Stimulated activated memory B cell treated with anti-CD40 and anti-IgM and Interleukin-4, amounts not matched to agents 10 μg/mL and 1 μg/mL and 100 μg/mL, for 72 hours (primary cell): ENCODE results near the gene APBB2.

Experiments used
- ATAC-seq: fragments of 150-1000 bp; cut with Tn5 transposase; 2 replicates; pipeline ENCODE4 v1.10.0; 2021
- H3K27ac Mint-ChIP-seq: one replicate; pipeline ENCODE4 v1.8.0; 2022; ENCODE audit warnings: mild to moderate bottlenecking, mixed read lengths
- H3K27me3 Mint-ChIP-seq: one replicate; pipeline ENCODE4 v1.8.0; 2022; ENCODE audit warnings: mixed read lengths
- H3K36me3 Mint-ChIP-seq: one replicate; pipeline ENCODE4 v1.8.0; 2022; ENCODE audit warnings: mixed read lengths
- H3K4me1 Mint-ChIP-seq: one replicate; pipeline ENCODE4 v1.8.0; 2022; ENCODE audit warnings: mixed read lengths
- H3K4me3 Mint-ChIP-seq: one replicate; pipeline ENCODE4 v1.8.0; 2022; ENCODE audit warnings: mild to moderate bottlenecking, moderate library complexity, mixed read lengths
- H3K9me3 Mint-ChIP-seq: one replicate; pipeline ENCODE4 v1.8.0; 2022; ENCODE audit warnings: mixed read lengths

Gene APBB2

GRCh38 chr4:40953283-40954087 is 260.9 kb downstream of the APBB2 start:
- no peaks in the 10 kb centered on the region for H3K4me1 Mint-ChIP-seq
- H3K9me3 Mint-ChIP-seq = no peaks in the 10 kb centered on the region
- H3K4me3 Mint-ChIP-seq = no peak overlapping the region
- H3K27me3 Mint-ChIP-seq = no peaks in the 10 kb centered on the region
- no peak overlapping the region for H3K27ac Mint-ChIP-seq
- no peaks in the 10 kb centered on the region for H3K36me3 Mint-ChIP-seq
- peak; percentile 13 for ATAC-seq

GRCh38 chr4:40952672-40953071 is 261.7 kb downstream of the APBB2 start:
- Mint-ChIP-seq H3K4me3 (no peak overlapping the region), H3K27ac (no peak overlapping the region), H3K9me3 (no peaks in the 10 kb centered on the region), H3K36me3 (no peaks in the 10 kb centered on the region), H3K27me3 (no peaks in the 10 kb centered on the region), H3K4me1 (no peaks in the 10 kb centered on the region)
- ATAC-seq = no peak

- Mint-ChIP-seq H3K4me1 (no peaks in the 10 kb centered on the region), H3K27me3 (no peaks in the 10 kb centered on the region), H3K9me3 (no peaks in the 10 kb centered on the region), H3K27ac (no peak overlapping the region), H3K36me3 (no peaks in the 10 kb centered on the region), H3K4me3 (no peak overlapping the region)
- ATAC-seq = no peak
Observed at GRCh38 chr4:40952217-40952616, 262.1 kb downstream of the APBB2 start.

- no peak for ATAC-seq
- Mint-ChIP-seq H3K4me3 (no peak overlapping the region), H3K4me1 (no peaks in the 10 kb centered on the region), H3K27ac (no peak overlapping the region), H3K27me3 (no peaks in the 10 kb centered on the region), H3K36me3 (no peaks in the 10 kb centered on the region), H3K9me3 (no peaks in the 10 kb centered on the region)
Observed at GRCh38 chr4:40951026-40951425, 263.3 kb downstream of the APBB2 start.

- no peaks in the 10 kb centered on the region for H3K27me3 Mint-ChIP-seq
- no peak overlapping the region for H3K4me3 Mint-ChIP-seq
- no peaks in the 10 kb centered on the region for H3K36me3 Mint-ChIP-seq
- H3K27ac Mint-ChIP-seq = no peak overlapping the region
- no peak for ATAC-seq
- no peaks in the 10 kb centered on the region for H3K9me3 Mint-ChIP-seq
- no peaks in the 10 kb centered on the region for H3K4me1 Mint-ChIP-seq
Observed at GRCh38 chr4:40949358-40950100, 264.8 kb downstream of the APBB2 start.

GRCh38 chr4:40948014-40948413 is 266.3 kb downstream of the APBB2 start:
- no peak overlapping the region for H3K27ac Mint-ChIP-seq
- H3K27me3 Mint-ChIP-seq = peaks cover 6% of the 10 kb centered on the region
- ATAC-seq = no peak
- H3K4me3 Mint-ChIP-seq = no peak overlapping the region
- no peaks in the 10 kb centered on the region for H3K36me3 Mint-ChIP-seq
- no peaks in the 10 kb centered on the region for H3K4me1 Mint-ChIP-seq
- H3K9me3 Mint-ChIP-seq = no peaks in the 10 kb centered on the region

- peaks cover 18% of the 10 kb centered on the region for H3K27me3 Mint-ChIP-seq
Observed at GRCh38 chr4:40946652-40947051, 267.7 kb downstream of the APBB2 start.

GRCh38 chr4:40940756-40941155 is 273.6 kb downstream of the APBB2 start:
- no peaks in the 10 kb centered on the region for H3K4me1 Mint-ChIP-seq
- peaks cover 18% of the 10 kb centered on the region for H3K27me3 Mint-ChIP-seq
- no peaks in the 10 kb centered on the region for H3K36me3 Mint-ChIP-seq
- no peak overlapping the region for H3K4me3 Mint-ChIP-seq
- no peak for ATAC-seq
- no peaks in the 10 kb centered on the region for H3K9me3 Mint-ChIP-seq
- H3K27ac Mint-ChIP-seq = no peak overlapping the region

More at GRCh38 chr4:40946652-40947051, 267.7 kb downstream of the APBB2 start:
- no peaks in the 10 kb centered on the region for H3K36me3 Mint-ChIP-seq
- no peaks in the 10 kb centered on the region for H3K9me3 Mint-ChIP-seq
- H3K4me1 Mint-ChIP-seq = no peaks in the 10 kb centered on the region
- no peak overlapping the region for H3K27ac Mint-ChIP-seq
- no peak for ATAC-seq
- H3K4me3 Mint-ChIP-seq = no peak overlapping the region

GRCh38 chr4:40940317-40940741 is 274.0 kb downstream of the APBB2 start:
- no peaks in the 10 kb centered on the region for H3K4me1 Mint-ChIP-seq
- H3K27me3 Mint-ChIP-seq = peaks cover 19% of the 10 kb centered on the region
- H3K36me3 Mint-ChIP-seq = no peaks in the 10 kb centered on the region
- H3K4me3 Mint-ChIP-seq = no peak overlapping the region
- no peak overlapping the region for H3K27ac Mint-ChIP-seq
- H3K9me3 Mint-ChIP-seq = no peaks in the 10 kb centered on the region
- no peak for ATAC-seq

GRCh38 chr4:40939856-40940255 is 274.5 kb downstream of the APBB2 start:
- Mint-ChIP-seq H3K27ac (no peak overlapping the region), H3K4me1 (no peaks in the 10 kb centered on the region), H3K9me3 (no peaks in the 10 kb centered on the region), H3K27me3 (peaks cover 24% of the 10 kb centered on the region), H3K36me3 (no peaks in the 10 kb centered on the region), H3K4me3 (no peak overlapping the region)
- no peak for ATAC-seq

GRCh38 chr4:40938337-40938736 is 276.0 kb downstream of the APBB2 start:
- no peaks in the 10 kb centered on the region for H3K4me1 Mint-ChIP-seq
- no peak overlapping the region for H3K27ac Mint-ChIP-seq
- no peaks in the 10 kb centered on the region for H3K9me3 Mint-ChIP-seq
- H3K36me3 Mint-ChIP-seq = no peaks in the 10 kb centered on the region
- no peak overlapping the region for H3K4me3 Mint-ChIP-seq
- ATAC-seq = no peak
- H3K27me3 Mint-ChIP-seq = peaks cover 29% of the 10 kb centered on the region

GRCh38 chr4:40937140-40937725 is 277.1 kb downstream of the APBB2 start:
- Mint-ChIP-seq H3K27ac (no peak overlapping the region), H3K36me3 (no peaks in the 10 kb centered on the region), H3K4me1 (no peaks in the 10 kb centered on the region), H3K4me3 (no peak overlapping the region), H3K9me3 (no peaks in the 10 kb centered on the region), H3K27me3 (peaks cover 18% of the 10 kb centered on the region)
- no peak for ATAC-seq

GRCh38 chr4:40934676-40935075 is 279.7 kb downstream of the APBB2 start:
- H3K36me3 Mint-ChIP-seq = no peaks in the 10 kb centered on the region
- H3K27ac Mint-ChIP-seq = no peak overlapping the region
- no peaks in the 10 kb centered on the region for H3K4me1 Mint-ChIP-seq
- no peaks in the 10 kb centered on the region for H3K9me3 Mint-ChIP-seq
- ATAC-seq = no peak
- H3K27me3 Mint-ChIP-seq = peaks cover 14% of the 10 kb centered on the region
- H3K4me3 Mint-ChIP-seq = no peak overlapping the region

- Mint-ChIP-seq H3K4me1 (no peaks in the 10 kb centered on the region), H3K27ac (no peak overlapping the region), H3K36me3 (no peaks in the 10 kb centered on the region), H3K27me3 (peaks cover 14% of the 10 kb centered on the region), H3K4me3 (no peak overlapping the region), H3K9me3 (no peaks in the 10 kb centered on the region)
- no peak for ATAC-seq
Observed at GRCh38 chr4:40933272-40934053, 280.9 kb downstream of the APBB2 start.

GRCh38 chr4:40931841-40932240 is 282.5 kb downstream of the APBB2 start:
- Mint-ChIP-seq H3K4me3 (no peak overlapping the region), H3K9me3 (no peaks in the 10 kb centered on the region), H3K4me1 (peaks cover 8% of the 10 kb centered on the region), H3K27ac (no peak overlapping the region), H3K36me3 (no peaks in the 10 kb centered on the region), H3K27me3 (peaks cover 27% of the 10 kb centered on the region)
- no peak for ATAC-seq
